HG03097 (cell line): ENCODE results near the gene PLCL1.

ENCODE experiments used
- ATAC-seq: cut with Tn5 transposase; IDR thresholded peaks from one replicate; pipeline ENCODE4 v1.9.1; 2021; ENCODE audit not compliant: unreplicated experiment, low FRiP score

PLCL1 gene

DNA sequence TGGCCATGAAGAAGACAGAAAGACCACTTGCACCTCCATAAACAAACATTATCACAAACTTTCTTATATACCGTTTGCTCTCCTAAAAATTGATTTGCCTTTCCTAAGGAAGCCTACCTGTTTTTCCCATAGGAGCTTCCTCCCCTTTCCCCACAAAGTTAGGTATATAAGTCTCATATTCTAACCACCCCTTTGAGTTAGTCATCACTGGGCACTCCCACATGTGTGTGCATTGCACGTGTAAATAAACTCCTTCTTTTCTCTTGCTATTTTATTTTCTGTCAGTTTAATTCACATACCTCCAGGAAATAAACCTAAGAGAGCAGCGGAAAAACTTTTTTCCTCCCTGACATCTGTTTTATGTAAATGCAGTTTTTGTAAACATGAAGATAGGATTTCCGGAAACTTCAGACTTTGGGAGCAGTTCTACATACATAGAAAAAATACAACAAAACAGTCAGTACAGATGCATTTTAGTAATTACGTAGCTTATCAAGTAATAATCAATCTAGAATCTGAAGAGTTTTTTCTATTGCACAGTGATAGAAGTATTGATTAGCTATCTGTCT is 46.6 kb downstream of the PLCL1 start:
- ATAC-seq: no peak

DNA sequence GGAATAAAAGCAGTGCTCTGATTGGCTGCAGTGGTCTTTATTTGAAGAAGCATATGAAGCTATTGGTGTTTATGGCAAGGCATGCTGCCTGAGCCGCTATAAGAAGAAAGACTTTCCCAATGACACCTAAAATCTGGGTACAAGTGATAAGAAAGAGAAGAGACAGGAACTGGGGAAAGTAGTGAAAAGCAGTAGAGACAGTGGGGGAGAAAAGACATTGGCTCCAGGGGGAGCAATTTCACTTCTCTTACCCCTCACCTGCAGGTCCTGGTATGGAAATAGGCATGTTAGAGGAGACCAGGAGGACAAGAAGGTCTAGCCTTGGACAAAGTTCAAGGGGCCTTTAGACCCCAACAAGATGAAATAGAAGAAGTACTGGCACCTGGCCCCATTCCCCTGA is 47.1 kb downstream of the PLCL1 start:
- no peak for ATAC-seq

DNA sequence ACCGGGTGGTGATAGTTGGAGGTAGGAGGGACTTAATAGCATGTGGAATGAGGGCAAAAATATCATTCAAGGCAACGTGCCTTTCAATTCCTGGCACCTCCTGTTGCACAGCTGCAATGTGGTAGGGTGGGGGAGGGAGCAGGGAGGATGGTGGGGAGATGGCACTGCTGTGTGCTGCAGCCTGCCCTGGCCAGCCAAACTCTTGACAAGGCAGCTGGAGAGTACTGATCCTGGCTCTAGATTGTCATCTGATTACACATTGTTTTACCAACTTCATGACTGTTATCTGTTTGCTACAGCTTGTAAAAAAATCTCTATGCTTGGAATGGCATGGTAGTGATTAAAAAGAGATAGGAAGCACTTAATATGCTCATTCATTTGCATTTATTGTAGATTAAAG is 47.7 kb downstream of the PLCL1 start:
- no peak for ATAC-seq

DNA sequence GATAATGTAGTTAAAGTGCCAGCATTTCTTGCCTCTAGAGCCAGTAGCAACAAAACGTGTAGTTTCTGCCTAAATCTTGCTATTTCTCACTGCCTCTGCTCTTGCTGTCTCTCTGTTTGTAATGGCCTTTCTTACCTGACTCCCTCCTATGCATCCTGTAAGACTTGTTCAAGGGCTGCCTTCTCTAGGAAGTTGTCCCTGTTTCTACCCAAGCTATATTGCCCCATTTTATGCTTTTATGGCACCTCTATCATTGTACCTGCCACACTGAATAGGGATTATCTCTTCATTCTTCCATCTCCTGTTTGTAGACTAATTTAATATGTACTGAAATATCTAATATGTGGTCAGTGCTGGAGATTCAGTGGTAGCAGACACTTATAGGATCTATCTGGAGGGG is 49.2 kb downstream of the PLCL1 start:
- ATAC-seq: no peak

DNA sequence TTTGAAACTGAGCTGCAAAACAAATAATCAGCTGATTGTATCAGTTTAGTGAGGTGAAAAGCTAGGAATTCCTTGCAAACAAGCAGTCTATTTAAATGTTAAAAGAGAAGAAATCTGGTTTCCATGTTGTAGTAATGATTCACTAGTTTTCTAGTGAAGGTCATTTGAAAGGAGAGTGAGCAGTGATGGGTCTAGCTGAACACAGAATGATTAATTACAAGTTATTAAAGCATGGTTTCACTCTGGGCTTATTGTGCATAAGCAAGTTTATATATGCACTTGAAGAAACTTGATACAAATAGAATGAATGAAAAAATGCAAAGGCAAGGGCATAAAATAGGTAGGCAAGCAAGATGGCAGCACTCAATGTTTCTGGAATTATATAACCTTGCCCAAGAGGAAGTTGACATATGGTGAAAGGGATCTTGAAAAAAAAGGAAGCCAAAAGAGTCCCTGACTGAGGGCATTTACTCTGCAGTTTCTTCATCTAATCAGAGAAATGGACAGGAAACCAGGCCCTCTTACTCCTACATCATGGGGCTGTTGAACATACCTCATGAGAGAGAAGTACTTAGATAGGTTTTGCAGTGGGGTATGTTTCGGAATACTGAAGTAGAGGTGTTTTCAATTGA is 53.2 kb downstream of the PLCL1 start:
- no peak for ATAC-seq

DNA sequence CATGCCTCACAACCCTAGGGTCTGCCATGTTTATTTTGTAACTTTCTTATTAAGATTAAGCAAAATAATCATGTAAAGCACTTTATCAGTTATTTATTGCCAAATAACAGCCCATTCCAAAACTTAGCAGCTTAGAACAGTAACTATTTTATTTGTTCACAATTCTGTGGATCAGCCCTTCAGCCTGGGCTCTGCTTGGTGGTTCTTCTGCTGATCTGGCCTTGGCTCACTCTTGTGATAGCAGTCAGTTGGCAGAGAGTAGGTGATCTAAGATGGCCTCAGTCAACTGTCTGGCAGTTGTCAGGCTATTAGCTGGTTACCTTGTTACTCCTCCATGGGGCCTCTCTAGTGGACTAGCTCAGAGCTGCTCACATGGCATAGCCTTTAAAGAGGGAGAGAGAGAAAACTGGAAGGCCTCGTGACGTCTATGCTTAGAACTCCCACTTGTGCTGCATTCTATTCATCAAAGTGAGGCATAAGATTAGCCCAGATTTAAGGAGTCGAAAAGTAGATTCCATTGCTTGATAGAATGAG is 54.3 kb downstream of the PLCL1 start:
- no peak for ATAC-seq

DNA sequence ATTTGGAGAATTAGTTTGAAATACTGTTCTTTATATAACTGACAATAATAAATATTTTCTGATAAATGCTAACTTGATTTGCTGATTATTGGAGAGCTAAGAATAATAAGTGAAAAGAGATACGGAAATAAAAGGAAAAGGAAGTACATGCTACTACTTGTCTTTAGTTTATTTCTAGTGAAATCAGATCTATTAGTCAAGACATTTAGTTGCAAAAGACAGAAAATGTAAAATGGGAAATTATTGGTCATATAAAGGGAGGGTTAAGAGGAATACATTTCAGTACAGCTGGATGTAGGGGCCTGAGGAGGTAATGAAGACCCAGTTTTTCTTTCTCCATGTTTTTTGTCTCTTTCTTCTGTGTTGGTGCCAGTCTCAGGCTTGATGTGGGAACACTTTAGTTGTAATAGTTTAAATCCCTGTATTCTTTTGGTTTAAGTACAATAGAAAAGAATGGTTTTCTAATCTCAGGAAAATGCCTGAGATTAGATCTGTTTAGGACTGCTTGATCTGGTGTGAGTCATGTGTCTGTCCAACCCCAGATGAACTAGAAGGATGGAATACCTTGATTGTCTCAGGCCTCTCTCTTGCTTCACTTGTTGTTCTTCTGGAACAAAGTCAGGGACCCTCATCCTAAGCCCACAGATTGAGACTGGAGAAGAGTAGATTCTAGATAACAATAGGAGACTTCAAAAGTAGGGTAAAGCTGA is 58.0 kb downstream of the PLCL1 start:
- ATAC-seq: no peak

DNA sequence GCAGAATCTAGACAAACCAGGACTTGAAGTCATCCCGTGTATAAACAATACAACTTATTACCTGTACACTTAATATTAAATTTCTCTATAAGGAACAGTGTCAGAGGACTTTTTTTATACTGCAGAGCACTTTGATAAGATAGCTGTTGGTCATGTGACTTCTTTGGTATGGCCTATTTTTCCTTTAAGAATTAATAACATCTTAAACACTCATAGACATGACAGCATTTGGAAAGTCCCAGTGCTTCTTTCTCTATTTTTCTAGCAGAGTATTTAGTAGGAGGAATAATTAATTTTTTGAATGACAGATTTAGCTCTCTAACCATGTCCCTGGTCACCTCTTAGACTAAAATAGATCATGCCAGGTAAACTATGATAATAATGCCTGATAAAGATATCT is 59.4 kb downstream of the PLCL1 start:
- no peak for ATAC-seq

DNA sequence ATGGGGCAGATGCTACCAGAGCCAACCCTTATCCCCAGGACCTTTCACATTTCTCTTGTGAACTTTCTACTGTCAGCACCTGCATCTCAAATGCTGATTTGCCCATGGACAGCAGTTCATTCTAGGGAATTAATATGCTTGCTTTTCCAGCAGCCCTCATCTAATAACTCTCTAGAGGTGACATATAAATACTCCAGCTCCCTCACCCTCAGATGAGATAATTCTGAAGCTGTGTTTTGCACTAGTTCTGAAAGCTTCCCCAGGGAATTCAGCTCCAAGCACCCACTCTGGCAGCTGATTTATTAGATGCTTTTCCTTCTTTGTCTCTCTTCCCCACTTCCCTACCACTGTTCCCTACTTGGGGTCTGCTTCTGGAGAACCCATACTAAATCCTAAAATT is 62.1 kb downstream of the PLCL1 start:
- ATAC-seq: no peak

DNA sequence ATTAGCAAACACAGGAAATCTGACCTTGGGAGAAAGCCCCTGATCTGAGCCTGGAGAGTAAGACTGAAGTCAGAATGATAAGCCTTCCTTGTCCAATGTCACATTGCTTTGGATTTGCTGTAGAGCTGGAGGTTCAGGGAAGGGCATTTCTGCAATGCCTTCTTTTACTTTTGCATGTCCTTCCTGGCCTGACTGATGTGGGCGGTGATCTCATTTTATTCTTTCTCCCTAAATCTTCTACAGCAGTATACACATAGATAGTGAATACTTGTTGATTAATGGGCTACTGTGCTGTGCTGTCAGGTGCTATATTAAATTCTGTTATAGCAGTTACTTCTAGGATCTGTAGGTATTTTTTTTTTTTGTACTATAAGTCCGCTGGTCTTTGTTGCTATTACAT is 62.6 kb downstream of the PLCL1 start:
- no peak for ATAC-seq

DNA sequence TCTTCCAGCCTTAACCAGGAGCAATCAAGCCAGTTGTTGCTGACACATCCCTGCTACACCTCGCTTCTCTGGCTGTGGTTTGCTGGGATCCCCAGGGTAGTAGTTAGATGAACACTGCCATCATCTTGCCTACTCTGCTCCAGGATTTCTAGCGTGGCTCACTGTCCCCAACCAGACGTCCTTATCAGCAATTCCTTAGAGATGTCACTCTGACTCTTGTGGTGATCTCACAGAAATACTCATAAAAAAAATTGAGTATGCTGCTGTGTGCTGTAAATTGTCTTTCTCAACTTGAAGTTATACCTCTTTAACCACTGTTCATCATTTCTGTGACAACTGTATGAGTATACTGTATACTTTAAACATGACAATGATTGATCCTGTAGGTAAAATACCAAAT is 63.2 kb downstream of the PLCL1 start:
- ATAC-seq: no peak

DNA sequence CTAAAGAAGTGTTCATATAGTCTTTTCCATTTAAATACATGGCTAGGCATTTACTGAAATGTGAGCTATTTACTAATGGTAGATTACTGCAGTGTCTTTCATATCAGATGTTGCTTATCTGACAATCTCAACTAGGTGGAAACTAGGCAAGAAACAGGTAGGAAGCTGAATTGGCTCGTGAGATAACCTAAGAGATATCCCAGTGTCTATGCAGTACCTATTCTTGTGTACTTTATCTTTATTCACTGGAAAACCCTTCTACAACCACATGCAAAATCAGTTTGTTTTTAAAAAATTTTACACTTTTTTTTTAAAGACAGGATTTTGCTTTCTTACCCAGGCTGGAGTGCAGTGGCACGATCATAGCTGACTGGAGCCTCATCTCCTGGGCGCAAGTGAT is 63.8 kb downstream of the PLCL1 start:
- no peak for ATAC-seq

DNA sequence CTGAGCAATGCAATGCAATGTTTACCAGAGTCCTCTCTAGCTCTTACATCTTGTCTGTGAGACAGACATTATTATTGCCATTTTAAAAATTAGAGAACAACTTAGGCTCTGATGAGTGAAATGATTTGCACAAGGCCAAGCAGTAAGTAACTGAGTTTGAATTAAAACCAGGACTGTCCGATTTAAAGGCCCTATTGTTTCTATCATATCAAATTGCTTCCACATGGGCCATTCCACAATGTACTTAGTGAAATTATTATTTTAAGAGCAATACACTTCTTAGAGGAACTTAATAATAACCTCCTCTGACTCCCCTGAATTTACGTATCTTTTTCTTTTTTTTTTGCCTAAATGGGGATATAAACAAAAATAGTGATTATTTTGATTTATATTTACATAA is 64.6 kb downstream of the PLCL1 start:
- ATAC-seq: no peak

DNA sequence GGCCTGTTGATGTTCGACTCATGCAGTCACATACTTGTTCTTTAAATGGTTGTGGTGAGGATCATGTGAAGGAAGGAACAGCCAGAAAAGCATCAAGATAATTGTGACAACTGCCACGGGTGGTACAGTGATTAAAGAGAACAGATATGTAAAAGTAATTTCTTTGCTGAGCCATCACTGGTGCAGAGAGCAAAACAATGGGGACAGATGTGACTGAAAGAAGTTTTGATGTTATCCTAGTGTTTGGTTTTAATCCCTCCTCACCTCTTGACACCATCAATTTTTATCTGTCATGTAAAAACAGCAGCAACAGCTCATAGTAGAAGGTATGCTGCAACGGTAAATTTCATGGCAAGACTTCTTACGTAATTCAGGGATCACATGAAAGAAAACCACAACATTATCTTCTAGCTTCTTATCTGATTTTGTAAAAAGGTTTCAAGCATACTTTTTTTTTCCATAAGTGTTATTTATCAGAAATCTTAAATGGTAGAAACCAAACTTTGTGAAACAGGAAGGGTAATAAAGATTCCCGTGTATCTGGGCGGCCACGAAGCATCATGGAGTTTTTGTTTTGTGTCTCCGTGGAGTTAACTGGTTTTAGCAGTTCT is 65.2 kb downstream of the PLCL1 start:
- ATAC-seq: no peak

DNA sequence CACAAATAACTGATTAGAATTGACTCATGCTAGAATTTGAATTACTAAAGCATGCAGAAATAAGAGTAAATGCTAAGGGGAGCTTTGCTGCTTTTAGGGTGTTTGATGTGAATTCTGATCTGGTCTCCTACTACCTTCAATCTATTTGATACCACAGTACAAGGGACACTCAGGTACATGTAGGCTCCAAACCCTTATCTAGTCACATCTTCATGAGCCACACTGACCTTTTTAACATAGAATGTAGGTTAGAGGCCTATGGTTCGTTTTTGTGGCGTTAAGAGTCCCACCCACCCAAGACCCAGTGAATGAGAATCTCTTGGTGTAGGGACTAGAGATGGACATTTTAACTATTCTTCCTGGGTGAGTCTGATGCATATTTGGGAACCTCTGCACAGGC is 65.7 kb downstream of the PLCL1 start:
- ATAC-seq: no peak

DNA sequence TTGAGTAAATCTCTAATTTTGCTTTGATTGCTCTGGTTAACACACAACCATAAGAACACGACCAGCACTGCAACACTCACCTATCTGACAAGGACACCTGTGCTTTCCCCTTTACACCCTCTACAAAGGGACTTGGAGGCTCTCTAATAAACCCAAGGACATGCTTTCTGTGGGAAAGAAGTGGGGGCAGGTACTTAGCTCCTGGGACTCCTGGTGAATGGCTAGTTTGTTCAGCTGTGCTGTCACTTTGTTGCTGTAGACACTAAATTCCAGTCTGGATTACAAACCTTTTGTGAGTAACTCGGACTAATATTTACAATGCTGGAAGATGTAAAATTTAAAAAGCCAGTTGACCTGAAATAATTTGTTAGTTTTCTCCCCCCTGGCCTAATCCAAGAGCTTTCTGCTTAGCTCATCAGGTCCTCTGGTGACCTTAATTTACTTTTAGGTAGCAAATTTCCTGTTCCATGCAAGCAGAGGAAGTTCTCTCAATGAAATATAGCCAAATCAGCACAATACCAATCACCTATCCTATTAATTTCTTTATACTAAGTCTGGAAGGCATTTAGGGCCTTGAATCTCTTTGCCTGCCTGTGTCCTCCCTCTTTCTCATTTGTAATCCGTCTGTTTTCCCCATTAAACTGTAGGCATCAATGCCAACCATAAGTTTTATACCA is 67.5 kb downstream of the PLCL1 start:
- ATAC-seq: no peak

DNA sequence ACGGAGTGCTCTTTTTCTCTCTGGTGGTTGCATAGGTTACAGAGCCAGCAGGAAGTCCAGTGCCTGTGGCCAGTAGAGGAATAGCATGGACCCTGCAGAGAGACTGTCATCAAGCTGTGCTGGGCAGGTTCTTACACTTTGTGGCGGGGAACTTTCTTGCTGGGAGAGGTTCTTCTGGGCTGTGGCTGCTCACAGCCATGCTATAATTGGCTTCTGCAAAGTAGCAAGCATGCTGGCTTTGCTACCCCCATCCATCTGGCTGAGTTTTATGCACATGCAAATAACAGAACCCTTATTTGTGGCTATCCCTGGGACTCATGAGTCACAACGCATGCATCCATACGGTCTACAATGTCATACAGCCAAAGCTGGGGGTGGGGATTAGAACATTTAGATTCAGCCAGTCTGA is 68.9 kb downstream of the PLCL1 start:
- no peak for ATAC-seq

DNA sequence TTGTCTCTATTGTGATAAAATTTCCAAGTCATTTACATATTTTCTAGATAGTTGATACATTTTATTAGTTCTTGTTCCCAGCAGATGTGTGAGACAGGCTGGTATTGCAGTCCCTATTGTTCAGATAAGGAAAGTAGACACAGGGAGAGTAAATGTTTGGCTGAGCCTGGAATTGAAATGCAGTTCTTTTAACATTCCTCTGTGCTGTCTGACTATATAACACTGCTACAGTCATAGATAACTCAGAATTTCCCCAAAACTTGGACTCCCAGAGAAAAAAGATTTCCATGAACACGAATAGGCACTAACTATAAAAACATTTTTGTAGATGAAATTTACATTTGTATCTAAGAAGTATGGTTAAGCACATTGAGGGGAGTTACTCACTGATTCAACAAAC is 71.4 kb downstream of the PLCL1 start:
- no peak for ATAC-seq

DNA sequence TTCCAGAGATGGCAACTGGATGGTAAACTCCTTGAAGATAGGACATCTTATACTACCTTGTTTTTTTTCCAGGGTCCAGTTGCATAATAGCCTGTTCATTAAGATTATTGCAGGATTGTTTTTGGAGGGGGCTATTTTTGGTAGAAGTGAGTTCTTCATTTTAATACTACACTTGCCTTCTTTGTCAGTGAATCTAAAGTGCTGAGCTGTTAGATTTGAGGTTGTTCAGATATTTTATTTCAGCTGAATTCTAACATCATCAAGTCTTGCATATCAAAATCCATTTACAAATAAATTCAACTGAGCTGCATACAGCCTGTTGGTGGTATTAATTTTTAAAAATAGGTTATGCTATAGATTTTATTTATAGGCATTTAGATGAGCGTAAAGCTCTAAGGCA is 72.1 kb downstream of the PLCL1 start:
- no peak for ATAC-seq

DNA sequence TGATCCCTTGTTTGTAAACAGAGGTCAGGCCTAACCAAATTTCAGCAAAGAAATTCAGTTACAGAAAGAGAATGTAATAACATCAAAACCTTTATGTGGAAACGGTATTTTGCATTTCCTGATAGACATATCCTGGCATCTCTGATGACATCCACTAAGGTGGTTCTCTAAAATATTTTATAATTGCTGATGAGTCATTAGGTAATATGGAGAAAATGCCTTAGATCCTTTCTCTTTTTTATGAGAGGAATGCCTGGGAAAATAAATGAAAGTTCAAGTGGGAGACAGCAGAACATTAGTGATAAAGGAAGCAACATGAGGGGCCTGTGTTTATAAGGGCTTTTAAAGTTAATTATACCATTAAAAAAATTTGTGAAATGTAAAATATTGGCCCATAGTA is 72.6 kb downstream of the PLCL1 start:
- ATAC-seq: no peak

DNA sequence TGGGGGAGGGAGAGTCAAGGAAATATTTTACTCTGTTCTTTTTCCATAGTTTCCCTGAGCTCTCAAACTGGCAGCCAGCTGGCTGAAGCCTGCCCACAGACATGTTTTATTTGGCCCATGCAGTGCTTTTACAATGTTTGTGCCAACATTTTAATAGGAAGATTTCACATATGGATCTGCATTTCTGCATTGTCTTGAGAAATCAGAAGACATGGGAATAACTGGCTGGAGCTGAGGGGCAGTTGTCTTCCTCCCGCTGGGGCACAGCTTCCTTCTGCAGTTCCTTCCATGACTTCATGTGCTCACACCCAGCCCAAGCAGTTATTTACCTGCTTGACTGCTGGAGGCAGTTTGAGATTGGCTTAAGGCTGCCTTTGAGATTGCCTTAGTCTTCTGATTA is 74.4 kb downstream of the PLCL1 start:
- ATAC-seq: no peak
